ENCODE data around the gene HDAC4. TPM values are rescaled to one million over a fixed set of nuclear protein-coding genes. Genes with fewer than 3 reads are reported as not detected.
"Not testable (repeated sequence)": the region's sequence is repeated elsewhere in the genome, so short reads cannot be mapped to it uniquely, and the experiment has no call there.

Gene HDAC4
- 10 to 100 TPM in 1 of 2 donors, 1 to 10 TPM in 1; 5.4 to 37.2 TPM for total RNA-seq
- 1 to 10 TPM; 2.9 to 3.3 TPM for polyA plus RNA-seq

DNA sequence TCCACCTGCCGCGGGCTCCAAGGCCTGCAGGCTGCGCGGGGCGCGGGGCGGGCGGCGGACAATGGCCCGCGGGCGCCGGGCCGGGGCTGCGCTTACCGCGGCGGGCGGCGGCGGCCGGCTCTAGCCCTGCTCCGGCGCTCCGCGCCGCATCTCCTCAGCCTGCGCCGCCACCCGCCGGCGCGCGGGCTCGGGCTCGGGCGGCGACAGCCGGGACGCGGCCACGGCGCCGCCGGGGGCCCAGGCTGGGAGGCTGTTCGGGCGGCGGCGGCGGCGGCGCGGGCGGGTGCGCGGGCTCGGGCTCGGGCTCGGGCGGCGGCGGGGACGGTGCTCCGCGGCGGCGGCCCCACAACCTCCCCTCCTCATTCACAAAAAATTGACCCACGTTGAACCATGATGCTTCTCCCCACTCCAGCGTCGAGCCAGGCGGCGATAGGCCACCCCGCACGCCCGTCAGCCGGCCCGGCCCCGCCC is at the start of gene HDAC4:
HDAC4 (minus strand) TSS at position 425 of the 471 bp plus-strand sequence. CDS start 48,321 bp downstream, outside the sequence.
- Histone ChIP-seq H3K4me1 (ENCODE audit: control insufficient read depth in 4 of 4, insufficient read depth in 4 of 4, low read length in 3 of 4) (peaks cover 1 to 20% (median 11%) of the 10 kb centered on the region in 4 donors), H3K4me3 (ENCODE audit: low read depth in 1 of 3, low read length in 3 of 3) (peak within 1 kb of the TSS; percentile 71 to 98 (median 87)), H3K27ac (ENCODE audit: low read depth in 1 of 2, low read length in 2 of 2) (peak within 1 kb of the TSS; percentile 97 to 100), H3K9ac (ENCODE audit: low read depth in 1 of 2, low read length in 2 of 2) (peak within 1 kb of the TSS; percentile 88 to 94), H3K27me3 (ENCODE audit: control insufficient read depth in 4 of 4, insufficient read depth in 4 of 4, low read length in 3 of 4) (no peaks in the 10 kb centered on the region), H3K36me3 (ENCODE audit: control insufficient read depth in 4 of 4, insufficient read depth in 3 of 4, low read depth in 1 of 4, low read length in 3 of 4) (no peaks in the 10 kb centered on the region), H3K9me3 (ENCODE audit: control insufficient read depth in 4 of 4, low read length in 3 of 4) (no peaks in the 10 kb centered on the region)
- TF ChIP-seq JUND (IDR thresholded peaks at IDR 0.05) (no peak), YY1 (IDR thresholded peaks at IDR 0.05) (no peak), RXRA (IDR thresholded peaks at IDR 0.05) (no peak), FOXA1 (IDR thresholded peaks at IDR 0.05) (no peak), HNF4A (conservative IDR thresholded peaks at IDR 0.05) (no peak), FOXA2 (IDR thresholded peaks at IDR 0.05) (no peak)
- DNase-seq (ENCODE audit: low spot score): no peak
- under 1% methylated on average over 78 of the region's 78 CpGs for WGBS

DNA sequence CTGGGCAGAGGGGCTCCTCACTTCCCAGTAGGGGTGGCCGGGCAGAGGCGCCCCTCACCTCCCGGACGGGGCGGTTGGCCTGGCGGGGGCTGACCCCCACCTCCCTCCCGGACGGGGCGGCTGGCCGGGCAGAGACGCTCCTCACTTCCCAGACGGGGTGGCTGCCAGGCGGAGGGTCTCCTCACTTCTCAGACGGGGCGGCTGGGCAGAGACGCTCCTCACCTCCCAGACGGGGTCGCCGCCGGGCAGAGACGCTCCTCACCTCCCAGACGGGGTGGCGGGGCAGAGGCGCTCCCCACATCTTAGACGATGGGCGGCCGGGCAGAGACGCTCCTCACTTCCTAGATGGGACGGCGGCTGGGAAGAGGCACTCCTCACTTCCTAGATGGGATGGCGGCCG is 48.6 kb upstream of the HDAC4 start:
- not testable (repeated sequence) for H3K9me3 ChIP-seq (ENCODE audit: control insufficient read depth in 4 of 4, low read length in 3 of 4); H3K9ac ChIP-seq (ENCODE audit: low read depth in 1 of 2, low read length in 2 of 2); DNase-seq (ENCODE audit: low spot score); H3K27me3 ChIP-seq (ENCODE audit: control insufficient read depth in 4 of 4, insufficient read depth in 4 of 4, low read length in 3 of 4); H3K4me1 ChIP-seq (ENCODE audit: control insufficient read depth in 4 of 4, insufficient read depth in 4 of 4, low read length in 3 of 4); H3K4me3 ChIP-seq (ENCODE audit: low read depth in 1 of 3, low read length in 3 of 3); H3K27ac ChIP-seq (ENCODE audit: low read depth in 1 of 2, low read length in 2 of 2); H3K36me3 ChIP-seq (ENCODE audit: control insufficient read depth in 4 of 4, insufficient read depth in 3 of 4, low read depth in 1 of 4, low read length in 3 of 4)
- 96% methylated on average over 32 of the region's 32 CpGs for WGBS

DNA sequence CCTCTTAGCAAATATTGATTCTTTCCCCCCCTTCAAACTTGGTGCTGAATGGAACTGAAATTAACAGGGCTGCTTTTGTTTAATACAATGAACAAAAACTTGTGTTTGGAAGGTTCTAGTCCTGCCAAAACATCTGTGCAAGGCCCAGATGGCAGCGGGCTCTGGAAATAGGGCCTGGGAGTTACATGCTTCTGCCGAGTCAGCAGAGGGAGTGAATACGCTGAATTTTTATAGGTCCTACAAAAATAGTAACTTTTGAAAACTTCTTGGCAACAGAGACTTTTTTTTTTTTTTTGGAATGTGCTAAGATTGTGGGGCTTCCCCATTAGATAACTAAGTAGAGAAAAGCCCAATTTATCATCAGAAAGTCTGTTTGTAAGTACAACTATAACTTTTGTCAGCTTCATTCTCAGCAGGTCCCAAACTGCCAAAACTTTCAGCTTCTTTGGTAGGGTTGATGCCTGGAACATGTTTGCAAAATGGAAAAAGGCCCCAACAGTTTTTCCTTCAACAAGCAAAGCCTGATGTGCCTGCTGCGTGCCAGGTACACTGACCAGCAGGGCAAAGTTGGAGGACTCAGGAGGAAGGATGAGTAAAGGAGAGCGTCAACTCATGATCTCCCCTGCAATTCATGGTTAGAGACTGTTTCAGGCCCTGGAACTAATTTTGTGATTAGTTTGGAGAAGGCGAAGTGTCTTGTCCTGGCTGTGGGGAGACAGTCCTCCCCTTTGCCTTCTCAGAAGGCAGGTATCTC is 45.1 kb upstream of the HDAC4 start:
- Histone ChIP-seq H3K4me1 (ENCODE audit: control insufficient read depth in 4 of 4, insufficient read depth in 4 of 4, low read length in 3 of 4) (peaks cover 0 to 4% (median 0%) of the 10 kb centered on the region in 4 donors), H3K27me3 (ENCODE audit: control insufficient read depth in 4 of 4, insufficient read depth in 4 of 4, low read length in 3 of 4) (no peaks in the 10 kb centered on the region), H3K9ac (ENCODE audit: low read depth in 1 of 2, low read length in 2 of 2) (no peak overlapping the region), H3K4me3 (ENCODE audit: low read depth in 1 of 3, low read length in 3 of 3) (no peak overlapping the region), H3K27ac (ENCODE audit: low read depth in 1 of 2, low read length in 2 of 2) (no peak overlapping the region), H3K36me3 (ENCODE audit: control insufficient read depth in 4 of 4, insufficient read depth in 3 of 4, low read depth in 1 of 4, low read length in 3 of 4) (no peaks in the 10 kb centered on the region), H3K9me3 (ENCODE audit: control insufficient read depth in 4 of 4, low read length in 3 of 4) (peaks cover 0 to 8% (median 1%) of the 10 kb centered on the region in 4 donors)
- no peak for TF ChIP-seq SP1 (IDR thresholded peaks at IDR 0.05)
- TF ChIP-seq, protein P1, sequence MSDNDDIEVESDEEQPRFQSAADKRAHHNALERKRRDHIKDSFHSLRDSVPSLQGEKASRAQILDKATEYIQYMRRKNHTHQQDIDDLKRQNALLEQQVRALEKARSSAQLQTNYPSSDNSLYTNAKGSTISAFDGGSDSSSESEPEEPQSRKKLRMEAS (IDR thresholded peaks at IDR 0.05): no peak
- 78% methylated on average over 6 of the region's 6 CpGs for WGBS
- no peak for DNase-seq (ENCODE audit: low spot score)

DNA sequence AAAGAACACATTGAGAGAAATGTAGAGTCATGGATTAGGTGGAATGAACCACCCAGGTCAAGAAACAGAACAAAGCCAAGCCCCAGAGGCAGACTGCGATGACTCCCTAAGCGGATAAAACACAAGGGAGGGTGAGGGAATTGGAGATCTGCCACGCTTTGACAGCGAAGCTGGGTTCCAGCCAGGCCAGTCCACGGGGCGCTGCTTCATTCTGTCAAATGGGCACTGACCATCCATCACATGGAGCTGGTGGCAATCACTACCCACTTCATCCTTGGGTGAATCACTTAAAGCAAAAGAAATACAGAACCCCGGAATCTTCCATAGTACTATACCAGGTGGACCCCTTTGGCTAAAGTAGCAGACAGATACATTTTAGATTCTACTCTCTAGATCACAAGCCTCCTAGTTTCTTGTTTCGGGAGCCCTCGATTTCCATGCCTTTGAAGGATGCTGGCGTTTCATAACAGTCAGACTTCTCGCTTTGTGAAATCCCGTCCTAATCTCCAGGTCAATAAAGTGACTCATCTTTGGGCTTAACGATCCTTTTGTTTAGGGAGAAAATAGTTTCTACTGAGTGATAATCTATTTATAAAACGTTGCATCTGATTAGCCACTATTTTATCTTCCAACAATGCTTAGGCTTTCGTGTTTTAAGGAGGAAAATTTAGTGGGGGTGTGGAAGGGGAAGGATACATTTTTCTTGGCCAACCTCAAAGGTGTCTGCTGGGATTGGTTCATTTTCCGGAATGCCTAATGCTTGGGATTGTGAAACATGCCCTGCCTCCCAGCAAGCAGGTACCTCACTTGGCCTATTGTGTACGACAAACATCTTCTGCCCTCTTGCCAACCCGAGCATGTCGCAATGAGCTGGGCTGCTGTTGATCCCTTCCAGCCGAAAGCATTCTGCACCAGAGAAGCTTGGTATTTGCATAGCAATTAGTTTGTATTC is 44.1 kb upstream of the HDAC4 start:
- no peak overlapping the region for H3K9ac ChIP-seq (ENCODE audit: low read depth in 1 of 2, low read length in 2 of 2)
- no peak for DNase-seq (ENCODE audit: low spot score)

More for the DNA sequence above, 44.1 kb upstream of the HDAC4 start:
- no peak overlapping the region for H3K4me3 ChIP-seq (ENCODE audit: low read depth in 1 of 3, low read length in 3 of 3)
- TF ChIP-seq NR2F2 (IDR thresholded peaks at IDR 0.05) (no peak), HNF4G (IDR thresholded peaks at IDR 0.05) (no peak), SP1 (IDR thresholded peaks at IDR 0.05) (no peak), RAD21 (IDR thresholded peaks at IDR 0.05) (peak in 1 of 2 donors; percentile 14), HNF4A (conservative IDR thresholded peaks at IDR 0.05) (peak; percentile 21 to 57), RXRA (IDR thresholded peaks at IDR 0.05) (peak; percentile 68 to 79)
- TF ChIP-seq, protein P2, sequence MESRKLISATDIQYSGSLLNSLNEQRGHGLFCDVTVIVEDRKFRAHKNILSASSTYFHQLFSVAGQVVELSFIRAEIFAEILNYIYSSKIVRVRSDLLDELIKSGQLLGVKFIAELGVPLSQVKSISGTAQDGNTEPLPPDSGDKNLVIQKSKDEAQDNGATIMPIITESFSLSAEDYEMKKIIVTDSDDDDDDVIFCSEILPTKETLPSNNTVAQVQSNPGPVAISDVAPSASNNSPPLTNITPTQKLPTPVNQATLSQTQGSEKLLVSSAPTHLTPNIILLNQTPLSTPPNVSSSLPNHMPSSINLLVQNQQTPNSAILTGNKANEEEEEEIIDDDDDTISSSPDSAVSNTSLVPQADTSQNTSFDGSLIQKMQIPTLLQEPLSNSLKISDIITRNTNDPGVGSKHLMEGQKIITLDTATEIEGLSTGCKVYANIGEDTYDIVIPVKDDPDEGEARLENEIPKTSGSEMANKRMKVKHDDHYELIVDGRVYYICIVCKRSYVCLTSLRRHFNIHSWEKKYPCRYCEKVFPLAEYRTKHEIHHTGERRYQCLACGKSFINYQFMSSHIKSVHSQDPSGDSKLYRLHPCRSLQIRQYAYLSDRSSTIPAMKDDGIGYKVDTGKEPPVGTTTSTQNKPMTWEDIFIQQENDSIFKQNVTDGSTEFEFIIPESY (IDR thresholded peaks at IDR 0.05): no peak
- 65% methylated on average over 20 of the region's 20 CpGs for WGBS
- H3K27ac ChIP-seq (ENCODE audit: low read depth in 1 of 2, low read length in 2 of 2): no peak overlapping the region
- H3K4me1 ChIP-seq (ENCODE audit: control insufficient read depth in 4 of 4, insufficient read depth in 4 of 4, low read length in 3 of 4): peaks cover 0 to 4% (median 0%) of the 10 kb centered on the region in 4 donors
- peaks cover 0 to 8% (median 1%) of the 10 kb centered on the region in 4 donors for H3K9me3 ChIP-seq (ENCODE audit: control insufficient read depth in 4 of 4, low read length in 3 of 4)
- H3K36me3 ChIP-seq (ENCODE audit: control insufficient read depth in 4 of 4, insufficient read depth in 3 of 4, low read depth in 1 of 4, low read length in 3 of 4): no peaks in the 10 kb centered on the region
- H3K27me3 ChIP-seq (ENCODE audit: control insufficient read depth in 4 of 4, insufficient read depth in 4 of 4, low read length in 3 of 4): no peaks in the 10 kb centered on the region
